GM12864 (cell line): Measurements from ENCODE around the gene SEMA6D.

Source experiments
- DNase-seq: peaks from one replicate; pipeline ENCODE4 v3.0.0-alpha.2; 2011; ENCODE audit warnings: low read depth
- H3K4me3 ChIP-seq: 2 replicates; pipeline ENCODE4 v1.5.1; 2011; ENCODE audit warnings: mild to moderate bottlenecking, low read depth, low read length, control low read depth
- CTCF ChIP-seq: IDR thresholded peaks from 2 replicates; pipeline ENCODE4 v1.5.1; 2011; ENCODE audit warnings: low read depth, mild to moderate bottlenecking, moderate library complexity, low read length, control low read depth, inconsistent platforms; ENCODE audit errors: missing control alignments

The SEMA6D gene

GRCh38 chr15:47822048-47822447 is 104.7 kb downstream of the SEMA6D start:
- no peak overlapping the region for H3K4me3 ChIP-seq

More at GRCh38 chr15:47822048-47822447, 104.7 kb downstream of the SEMA6D start:
- no peak for TF ChIP-seq CTCF
- no peak for DNase-seq
